Thyroid gland (tissue), 4 donors: ENCODE measurements around the gene ANKRD22. TPM values are rescaled to one million over a fixed set of nuclear protein-coding genes. Genes with fewer than 3 reads are reported as not detected.

Experiments used
- DNase-seq, 2 donors: peaks; one replicate each; pipeline ENCODE4 v3.0.0-alpha.2; 2019
- H3K27ac ChIP-seq, 3 donors: fragments of 200-600 bp; sonication (generic); 1 replicate in 2 of 3; 2 replicates in 1 of 3; pipeline ENCODE4 v1.5.1; 2016 to 2019; ENCODE audit warnings: mild to moderate bottlenecking in 1 of 3, moderate library complexity in 1 of 3
- H3K27me3 ChIP-seq: fragments of 200-600 bp; sonication (generic); one replicate; pipeline ENCODE4 v1.5.1; 2019
- H3K36me3 ChIP-seq, 2 donors: fragments of 200-600 bp; sonication (generic); one replicate each; pipeline ENCODE4 v1.5.1; 2016 to 2019
- H3K4me1 ChIP-seq, 2 donors: fragments of 200-600 bp; sonication (generic); one replicate each; pipeline ENCODE4 v1.5.1; 2017 to 2019
- H3K4me3 ChIP-seq, 3 donors: fragments of 200-600 bp; sonication (generic); replicated peaks in 1 of 3; 1 replicate in 2 of 3; 2 replicates in 1 of 3; pipeline ENCODE4 v1.5.1; 2016; ENCODE audit warnings: mild to moderate bottlenecking in 1 of 3
- H3K9me3 ChIP-seq: fragments of 200-600 bp; sonication (generic); one replicate; pipeline ENCODE4 v1.5.1; 2017
- POLR2A ChIP-seq, 2 donors: fragments of 450-650 bp; IDR thresholded peaks; one replicate each; pipeline ENCODE4 v1.6.1; 2017; ENCODE audit warnings: antibody characterized with exemption in 2 of 2, mild to moderate bottlenecking in 2 of 2, moderate library complexity in 1 of 2
- WGBS, 2 donors: methylation state at CpG; one replicate each; pipeline ENCODE4 v1.1.5; 2017; 5-methylcytosine and 5-hydroxymethylcytosine counted together
- intact Hi-C: fragments of 100-400 bp; cut with DNase I; formaldehyde crosslinking; loops from one replicate; pipeline ENCODE4 v1.15.1; 2023
- total RNA-seq, 4 donors: library from RNA; depleted of rRNA; stranded (reverse); fragments of >200 nt; gene quantifications; one replicate each; pipeline ENCODE4 v1.2.3, GENCODE V29; 2016
- TF ChIP-seq, protein P1 (sequence below), 6 experiments: fragments of 200-600 bp in 3 of 6; fragments of 450-650 bp in 3 of 6; sonication (generic) in 3 of 6; IDR thresholded peaks; one replicate each; pipeline ENCODE4 v1.5.1; 2016 to 2019; ENCODE audit warnings: antibody characterized with exemption in 6 of 6, mild to moderate bottlenecking in 2 of 6, inconsistent platforms in 1 of 6, moderate library complexity in 1 of 6

The ANKRD22 gene
- total RNA-seq: not detected

DNA sequence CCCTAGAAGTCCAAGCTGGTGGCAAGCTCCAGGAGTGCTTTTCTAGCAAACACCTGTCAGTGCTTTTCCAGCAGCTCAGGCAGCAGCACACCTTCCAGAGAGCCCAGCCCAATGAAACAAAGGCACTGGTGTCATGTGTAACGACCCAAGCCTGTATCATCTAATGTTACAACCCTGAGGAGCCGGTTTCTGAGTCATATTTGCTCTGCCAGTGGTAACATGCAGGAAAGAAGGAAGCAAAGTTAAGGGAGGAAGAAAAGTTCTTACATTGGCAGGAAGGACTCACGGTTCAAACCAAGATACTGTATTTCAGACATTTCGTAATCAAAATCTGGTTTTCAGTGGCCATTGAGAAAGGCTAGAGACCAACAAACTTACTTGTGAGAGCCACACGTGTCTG is at the start of gene ANKRD22:
Gene ANKRD22 (minus strand): TSS at position 139 of the 400 bp plus-strand sequence. CDS start 237 bp downstream, outside the sequence.
- 61 to 65% methylated on average over 5 of the region's 5 CpGs for whole genome bisulfite sequencing, 2 donors
- Histone ChIP-seq H3K36me3 (no peaks in the 10 kb centered on the region), H3K4me1 (peaks cover 0 to 5% of the 10 kb centered on the region in 2 donors), H3K27me3 (no peaks in the 10 kb centered on the region), H3K27ac (no peak within 1 kb of the TSS), H3K9me3 (no peaks in the 10 kb centered on the region), H3K4me3 (no peak within 1 kb of the TSS)
- intact Hi-C loops: no loop called here
- TF ChIP-seq POLR2A (IDR thresholded peaks at IDR 0.05): no peak
- TF ChIP-seq, protein P1, sequence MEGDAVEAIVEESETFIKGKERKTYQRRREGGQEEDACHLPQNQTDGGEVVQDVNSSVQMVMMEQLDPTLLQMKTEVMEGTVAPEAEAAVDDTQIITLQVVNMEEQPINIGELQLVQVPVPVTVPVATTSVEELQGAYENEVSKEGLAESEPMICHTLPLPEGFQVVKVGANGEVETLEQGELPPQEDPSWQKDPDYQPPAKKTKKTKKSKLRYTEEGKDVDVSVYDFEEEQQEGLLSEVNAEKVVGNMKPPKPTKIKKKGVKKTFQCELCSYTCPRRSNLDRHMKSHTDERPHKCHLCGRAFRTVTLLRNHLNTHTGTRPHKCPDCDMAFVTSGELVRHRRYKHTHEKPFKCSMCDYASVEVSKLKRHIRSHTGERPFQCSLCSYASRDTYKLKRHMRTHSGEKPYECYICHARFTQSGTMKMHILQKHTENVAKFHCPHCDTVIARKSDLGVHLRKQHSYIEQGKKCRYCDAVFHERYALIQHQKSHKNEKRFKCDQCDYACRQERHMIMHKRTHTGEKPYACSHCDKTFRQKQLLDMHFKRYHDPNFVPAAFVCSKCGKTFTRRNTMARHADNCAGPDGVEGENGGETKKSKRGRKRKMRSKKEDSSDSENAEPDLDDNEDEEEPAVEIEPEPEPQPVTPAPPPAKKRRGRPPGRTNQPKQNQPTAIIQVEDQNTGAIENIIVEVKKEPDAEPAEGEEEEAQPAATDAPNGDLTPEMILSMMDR (IDR thresholded peaks at IDR 0.05): no peak
- DNase-seq: no peak

GRCh38 chr10:88899886-88900285 is 48.2 kb upstream of the ANKRD22 start:
- WGBS, 2 donors: 81 to 86% methylated on average over 2 of the region's 2 CpGs
- intact Hi-C loops: no loop called here
- no peak overlapping the region for H3K4me3 ChIP-seq
- H3K36me3 ChIP-seq: no peaks in the 10 kb centered on the region
- H3K9me3 ChIP-seq: no peaks in the 10 kb centered on the region
- H3K4me1 ChIP-seq: peaks cover 12 to 18% of the 10 kb centered on the region in 2 donors
- TF ChIP-seq POLR2A (IDR thresholded peaks at IDR 0.05): no peak
- TF ChIP-seq, protein P1 (IDR thresholded peaks at IDR 0.05): no peak
- no peak overlapping the region for H3K27ac ChIP-seq
- no peak for DNase-seq
- H3K27me3 ChIP-seq: no peaks in the 10 kb centered on the region

- Histone ChIP-seq H3K36me3 (no peaks in the 10 kb centered on the region), H3K9me3 (no peaks in the 10 kb centered on the region), H3K4me1 (peaks cover 12 to 18% of the 10 kb centered on the region in 2 donors), H3K27ac (no peak overlapping the region), H3K4me3 (no peak overlapping the region), H3K27me3 (no peaks in the 10 kb centered on the region)
- 94 to 100% methylated on average over 3 of the region's 3 CpGs for WGBS, 2 donors
- DNase-seq: no peak
- intact Hi-C loops: no loop called here
- TF ChIP-seq, protein P1 (IDR thresholded peaks at IDR 0.05): no peak
- no peak for TF ChIP-seq POLR2A (IDR thresholded peaks at IDR 0.05)
These were observed 47.1 kb upstream of the ANKRD22 start for GRCh38 chr10:88898727-88899126.

DNA sequence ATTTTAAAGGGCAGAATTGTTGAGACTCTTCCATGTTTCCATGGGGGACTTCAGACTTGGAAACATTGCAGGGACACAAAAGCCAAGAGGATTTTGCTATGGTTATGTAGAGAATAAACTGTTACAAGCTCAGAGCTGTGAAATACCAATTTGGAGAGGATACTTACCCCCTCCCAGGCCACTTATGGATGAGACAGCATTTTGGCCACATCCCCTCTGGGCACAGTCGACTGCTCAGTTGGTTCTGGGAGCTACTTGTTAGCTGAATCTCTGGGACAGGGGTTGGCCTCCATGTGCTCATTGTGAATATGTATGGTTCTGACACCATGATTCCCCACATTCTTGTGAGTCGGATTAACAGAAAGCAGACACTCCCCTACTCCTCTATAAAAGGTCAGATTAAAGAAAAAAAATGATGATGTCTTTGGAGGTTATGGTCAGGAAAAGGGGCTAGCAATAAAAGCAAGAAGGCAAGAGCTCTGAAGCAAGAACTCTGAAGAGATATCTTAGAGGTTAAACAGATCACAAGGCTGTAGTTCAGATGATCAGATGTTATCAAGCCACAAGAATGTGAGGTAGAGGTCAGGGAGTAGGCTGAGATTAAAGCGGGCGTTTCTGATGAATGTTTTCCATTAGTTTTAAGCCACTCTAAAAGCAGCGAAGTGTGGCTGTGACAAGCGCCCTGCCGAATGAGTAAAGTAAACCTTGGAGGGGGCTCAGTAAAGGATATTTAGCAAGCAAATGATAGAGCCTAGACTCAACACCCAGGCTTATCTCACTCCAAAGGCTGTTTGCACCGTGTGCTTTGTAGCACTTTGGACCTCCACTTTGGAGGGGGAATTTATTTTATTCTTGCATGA is 45.6 kb upstream of the ANKRD22 start:
- intact Hi-C loops: no loop called here
- no peak for TF ChIP-seq POLR2A (IDR thresholded peaks at IDR 0.05)
- DNase-seq: peak; percentile 19 to 35
- WGBS, 2 donors: 25 to 31% methylated on average over 8 of the region's 8 CpGs
- no peak overlapping the region for H3K4me3 ChIP-seq
- peak overlapping the region; percentile 26 to 69 (median 31) for H3K27ac ChIP-seq
- H3K36me3 ChIP-seq: no peaks in the 10 kb centered on the region
- H3K4me1 ChIP-seq: peaks cover 12 to 18% of the 10 kb centered on the region in 2 donors
- H3K9me3 ChIP-seq: no peaks in the 10 kb centered on the region
- H3K27me3 ChIP-seq: no peaks in the 10 kb centered on the region

- no peaks in the 10 kb centered on the region for H3K36me3 ChIP-seq
- DNase-seq: no peak
- 75 to 89% methylated on average over 4 of the region's 4 CpGs for WGBS, 2 donors
- no peak overlapping the region for H3K4me3 ChIP-seq
- TF ChIP-seq, protein P1 (IDR thresholded peaks at IDR 0.05): no peak
- peaks cover 12 to 18% of the 10 kb centered on the region in 2 donors for H3K4me1 ChIP-seq
- intact Hi-C loops: no loop called here
- H3K9me3 ChIP-seq: no peaks in the 10 kb centered on the region
- H3K27ac ChIP-seq: peak overlapping the region in 1 of 3 donors; percentile 69
- no peaks in the 10 kb centered on the region for H3K27me3 ChIP-seq
These were observed 44.8 kb upstream of the ANKRD22 start for GRCh38 chr10:88896372-88896993.
